Measurements from ENCODE around the gene TSGA10IP. TPM values are rescaled to one million over a fixed set of nuclear protein-coding genes. Genes with fewer than 3 reads are reported as not detected.

Gene TSGA10IP
- total and polyA plus RNA-seq, 10 of the 15 experiments (the other 5 are each of a cell fraction or from before 2014, with no cell fraction given), result not detected

DNA sequence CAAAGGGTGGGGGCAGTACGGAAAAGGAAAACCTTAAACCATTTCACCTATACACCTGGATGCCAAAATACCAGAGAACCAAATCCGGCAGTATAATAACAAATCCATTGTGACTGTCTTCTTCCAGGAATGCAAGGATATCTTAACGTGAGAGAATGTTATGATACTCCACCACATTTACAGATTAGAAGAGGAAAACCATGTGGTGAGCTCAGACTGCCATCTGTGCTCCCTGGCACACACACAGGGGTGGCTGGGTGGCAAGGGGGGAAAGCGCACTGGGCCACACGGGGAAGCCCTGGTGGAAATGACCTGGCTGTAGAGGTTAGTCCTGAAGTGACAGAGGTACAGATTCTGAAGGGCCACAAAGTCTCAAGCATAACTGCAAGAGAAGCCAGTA, 46.8 kb downstream of the TSGA10IP start:
- Histone ChIP-seq H4K20me1 (ENCODE audit: control insufficient read depth, insufficient read depth) (no peaks in the 10 kb centered on the region), H3K4me3 (no peak overlapping the region), H3K4me1 (ENCODE audit: control insufficient read depth, insufficient read depth, low read length) (no peaks in the 10 kb centered on the region), H3K9ac (ENCODE audit: control insufficient read depth, insufficient read depth, low read length) (no peak overlapping the region), H3K27me3 (replicated peaks in 1 of 2; ENCODE audit: control insufficient read depth in 2 of 2, insufficient read depth in 2 of 2, low read length in 1 of 2) (no peaks in the 10 kb centered on the region), H3K9me3 (replicated peaks; ENCODE audit: control insufficient read depth, insufficient read depth, low read length) (no peaks in the 10 kb centered on the region), H3K36me3 (ENCODE audit: control insufficient read depth in 2 of 2, insufficient read depth in 2 of 2, low read length in 1 of 2) (peaks cover 0 to 8% of the 10 kb centered on the region in 2 experiments; a peak in 1 of 4 replicates), H3K27ac (ENCODE audit: control insufficient read depth, insufficient read depth) (no peak overlapping the region), H2AFZ (ENCODE audit: control insufficient read depth, low read depth, low read length) (no peak overlapping the region), H3K4me2 (ENCODE audit: control insufficient read depth, insufficient read depth) (no peak overlapping the region), H3K79me2 (ENCODE audit: control insufficient read depth, insufficient read depth, low read length) (no peaks in the 10 kb centered on the region)
- 88% methylated on average over 5 of the region's 5 CpGs for WGBS (ENCODE audit: insufficient coverage, insufficient replicate concordance, low lambda C conversion rate, missing lambda C conversion rate)
- no TSS peak for BruUV-seq (replicated peaks)
- TF ChIP-seq, protein P1, sequence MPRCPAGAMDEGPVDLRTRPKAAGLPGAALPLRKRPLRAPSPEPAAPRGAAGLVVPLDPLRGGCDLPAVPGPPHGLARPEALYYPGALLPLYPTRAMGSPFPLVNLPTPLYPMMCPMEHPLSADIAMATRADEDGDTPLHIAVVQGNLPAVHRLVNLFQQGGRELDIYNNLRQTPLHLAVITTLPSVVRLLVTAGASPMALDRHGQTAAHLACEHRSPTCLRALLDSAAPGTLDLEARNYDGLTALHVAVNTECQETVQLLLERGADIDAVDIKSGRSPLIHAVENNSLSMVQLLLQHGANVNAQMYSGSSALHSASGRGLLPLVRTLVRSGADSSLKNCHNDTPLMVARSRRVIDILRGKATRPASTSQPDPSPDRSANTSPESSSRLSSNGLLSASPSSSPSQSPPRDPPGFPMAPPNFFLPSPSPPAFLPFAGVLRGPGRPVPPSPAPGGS (IDR thresholded peaks at IDR 0.05; ENCODE audit: borderline replicate concordance, insufficient read depth, low read depth, low read length, poor library complexity, severe bottlenecking), result no peak
- TF ChIP-seq, protein P2, sequence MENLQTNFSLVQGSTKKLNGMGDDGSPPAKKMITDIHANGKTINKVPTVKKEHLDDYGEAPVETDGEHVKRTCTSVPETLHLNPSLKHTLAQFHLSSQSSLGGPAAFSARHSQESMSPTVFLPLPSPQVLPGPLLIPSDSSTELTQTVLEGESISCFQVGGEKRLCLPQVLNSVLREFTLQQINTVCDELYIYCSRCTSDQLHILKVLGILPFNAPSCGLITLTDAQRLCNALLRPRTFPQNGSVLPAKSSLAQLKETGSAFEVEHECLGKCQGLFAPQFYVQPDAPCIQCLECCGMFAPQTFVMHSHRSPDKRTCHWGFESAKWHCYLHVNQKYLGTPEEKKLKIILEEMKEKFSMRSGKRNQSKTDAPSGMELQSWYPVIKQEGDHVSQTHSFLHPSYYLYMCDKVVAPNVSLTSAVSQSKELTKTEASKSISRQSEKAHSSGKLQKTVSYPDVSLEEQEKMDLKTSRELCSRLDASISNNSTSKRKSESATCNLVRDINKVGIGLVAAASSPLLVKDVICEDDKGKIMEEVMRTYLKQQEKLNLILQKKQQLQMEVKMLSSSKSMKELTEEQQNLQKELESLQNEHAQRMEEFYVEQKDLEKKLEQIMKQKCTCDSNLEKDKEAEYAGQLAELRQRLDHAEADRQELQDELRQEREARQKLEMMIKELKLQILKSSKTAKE (IDR thresholded peaks at IDR 0.05; ENCODE audit: low read depth, poor library complexity, severe bottlenecking), result no peak
- TF ChIP-seq CBX3 (IDR thresholded peaks at IDR 0.05; ENCODE audit: borderline replicate concordance, low read depth) (no peak), SMAD5 (IDR thresholded peaks at IDR 0.05; ENCODE audit: low read depth) (no peak), ZNF207 (IDR thresholded peaks at IDR 0.05; ENCODE audit: borderline replicate concordance) (no peak), WRNIP1 (IDR thresholded peaks at IDR 0.05; ENCODE audit: borderline replicate concordance, low read depth, low read length) (no peak), SRF (IDR thresholded peaks at IDR 0.05; ENCODE audit: low read depth in 2 of 2, low read length in 2 of 2) (no peak), BCL11A (IDR thresholded peaks at IDR 0.05; ENCODE audit: low read depth, low read length) (no peak), TARDBP (IDR thresholded peaks at IDR 0.05; ENCODE audit: borderline replicate concordance) (no peak), POLR2A (IDR thresholded peaks at IDR 0.05; ENCODE audit: low read depth, low read length) (no peak), HDAC2 (IDR thresholded peaks at IDR 0.05) (no peak)
- TF ChIP-seq, protein P3, sequence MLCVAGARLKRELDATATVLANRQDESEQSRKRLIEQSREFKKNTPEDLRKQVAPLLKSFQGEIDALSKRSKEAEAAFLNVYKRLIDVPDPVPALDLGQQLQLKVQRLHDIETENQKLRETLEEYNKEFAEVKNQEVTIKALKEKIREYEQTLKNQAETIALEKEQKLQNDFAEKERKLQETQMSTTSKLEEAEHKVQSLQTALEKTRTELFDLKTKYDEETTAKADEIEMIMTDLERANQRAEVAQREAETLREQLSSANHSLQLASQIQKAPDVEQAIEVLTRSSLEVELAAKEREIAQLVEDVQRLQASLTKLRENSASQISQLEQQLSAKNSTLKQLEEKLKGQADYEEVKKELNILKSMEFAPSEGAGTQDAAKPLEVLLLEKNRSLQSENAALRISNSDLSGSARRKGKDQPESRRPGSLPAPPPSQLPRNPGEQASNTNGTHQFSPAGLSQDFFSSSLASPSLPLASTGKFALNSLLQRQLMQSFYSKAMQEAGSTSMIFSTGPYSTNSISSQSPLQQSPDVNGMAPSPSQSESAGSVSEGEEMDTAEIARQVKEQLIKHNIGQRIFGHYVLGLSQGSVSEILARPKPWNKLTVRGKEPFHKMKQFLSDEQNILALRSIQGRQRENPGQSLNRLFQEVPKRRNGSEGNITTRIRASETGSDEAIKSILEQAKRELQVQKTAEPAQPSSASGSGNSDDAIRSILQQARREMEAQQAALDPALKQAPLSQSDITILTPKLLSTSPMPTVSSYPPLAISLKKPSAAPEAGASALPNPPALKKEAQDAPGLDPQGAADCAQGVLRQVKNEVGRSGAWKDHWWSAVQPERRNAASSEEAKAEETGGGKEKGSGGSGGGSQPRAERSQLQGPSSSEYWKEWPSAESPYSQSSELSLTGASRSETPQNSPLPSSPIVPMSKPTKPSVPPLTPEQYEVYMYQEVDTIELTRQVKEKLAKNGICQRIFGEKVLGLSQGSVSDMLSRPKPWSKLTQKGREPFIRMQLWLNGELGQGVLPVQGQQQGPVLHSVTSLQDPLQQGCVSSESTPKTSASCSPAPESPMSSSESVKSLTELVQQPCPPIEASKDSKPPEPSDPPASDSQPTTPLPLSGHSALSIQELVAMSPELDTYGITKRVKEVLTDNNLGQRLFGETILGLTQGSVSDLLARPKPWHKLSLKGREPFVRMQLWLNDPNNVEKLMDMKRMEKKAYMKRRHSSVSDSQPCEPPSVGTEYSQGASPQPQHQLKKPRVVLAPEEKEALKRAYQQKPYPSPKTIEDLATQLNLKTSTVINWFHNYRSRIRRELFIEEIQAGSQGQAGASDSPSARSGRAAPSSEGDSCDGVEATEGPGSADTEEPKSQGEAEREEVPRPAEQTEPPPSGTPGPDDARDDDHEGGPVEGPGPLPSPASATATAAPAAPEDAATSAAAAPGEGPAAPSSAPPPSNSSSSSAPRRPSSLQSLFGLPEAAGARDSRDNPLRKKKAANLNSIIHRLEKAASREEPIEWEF (IDR thresholded peaks at IDR 0.05; ENCODE audit: insufficient replicate concordance, low read depth, low read length), result no peak
- ChIA-PET SMC1A (ENCODE audit: uncharacterized antibody, unreplicated experiment) (interaction anchor here (1.3 to 2.5 kb wide), 3 partner anchors 108 to 173 kb away, joined by 3 to 8 read pairs (median 3); no protein-coding TSS in a partner anchor), POLR2A (interaction anchor here (0.5 to 1.2 kb wide), 2 partner anchors 103 to 344 kb away, joined by 3 to 5 read pairs; partner anchors contain the start of gene FIBP), CTCF (interaction anchor here (1.0 to 7.9 kb wide), 7 partner anchors 17 to 280 kb away, joined by 3 to 167 read pairs (median 6); partner anchors contain the start of genes CCDC85B, FIBP and KAT5), RAD21 (ENCODE audit: unreplicated experiment) (interaction anchor here (0.9 to 1.2 kb wide), 2 partner anchors 104 to 107 kb away, joined by 4 read pairs; partner anchors contain the start of gene FIBP)
- in situ Hi-C loops (cut with MboI) (no loop called here), intact Hi-C loops (cut with micrococcal nuclease; ENCODE audit: unreplicated experiment) (no loop called here)
- FAIRE-seq, result no peak
- no peak for ATAC-seq
- DNase-seq (ENCODE audit: low read depth, low spot score), result no peak
